Panc1 (cell line): ENCODE measurements around the gene FCAMR. TPM values are rescaled to one million over a fixed set of nuclear protein-coding genes. Genes with fewer than 3 reads are reported as not detected.

Experiments
- ATAC-seq: fragments of 200-7000 bp; cut with Tn5 transposase; 2 replicates; pipeline ENCODE4 v1.9.1; 2020; ENCODE audit warnings: mild to moderate bottlenecking, moderate library complexity
- BruUV-seq: library from RNA; stranded (reverse); fragments of 400-500 nt; replicated peaks from 2 replicates; lab custom pipeline; 2021; lab: Mats Ljungman, UMichigan
- CTCF ChIA-PET: fragments of 300-600 bp; sonication (Branson Sonifier 250); formaldehyde crosslinking; loops from one replicate; lab custom pipeline; 2022; ENCODE audit warnings: antibody characterized with exemption; lab: Charles Lee
- POLR2A ChIA-PET: fragments of 300-600 bp; sonication (Branson Sonifier 250); formaldehyde crosslinking; loops from one replicate; lab custom pipeline; 2022; ENCODE audit warnings: antibody characterized with exemption; lab: Charles Lee
- DNase-seq: peaks from one replicate; pipeline ENCODE4 v3.0.0-alpha.2; 2010; ENCODE audit warnings: low read depth, low spot score
- H3K27ac ChIP-seq: 2 replicates; pipeline ENCODE4 v1.5.1; 2011; ENCODE audit warnings: mild to moderate bottlenecking, low read length, inconsistent platforms
- H3K27me3 ChIP-seq: fragments of 200-500 bp; sonication (Bioruptor generic); 2 replicates; pipeline ENCODE4 v1.6.0; 2014; ENCODE audit warnings: low read length, inconsistent platforms; ENCODE audit not compliant: control insufficient read depth, insufficient read depth
- H3K36me3 ChIP-seq: fragments of 200-500 bp; sonication (Bioruptor generic); 2 replicates; pipeline ENCODE4 v1.5.1; 2014; ENCODE audit warnings: inconsistent platforms, mild to moderate bottlenecking, low read length, moderate library complexity; ENCODE audit not compliant: control insufficient read depth, insufficient read depth
- H3K4me1 ChIP-seq: 2 replicates; pipeline ENCODE4 v1.5.1; 2011; ENCODE audit warnings: inconsistent platforms, mild to moderate bottlenecking, low read length, moderate library complexity; ENCODE audit not compliant: control insufficient read depth, insufficient read depth
- H3K4me3 ChIP-seq, 2 experiments: 2 replicates each; pipeline ENCODE4 v1.5.1; 2011 to 2012; ENCODE audit warnings: low read depth in 2 of 2, low read length in 2 of 2, mild to moderate bottlenecking in 2 of 2, inconsistent platforms in 1 of 2, moderate library complexity in 1 of 2
- H3K9me3 ChIP-seq: fragments of 200-500 bp; sonication (Bioruptor generic); 2 replicates; pipeline ENCODE4 v1.5.1; 2014; ENCODE audit warnings: low read depth, mild to moderate bottlenecking, inconsistent platforms, low read length, moderate library complexity; ENCODE audit not compliant: control insufficient read depth, insufficient read depth
- CTCF ChIP-seq: fragments of 450-650 bp; IDR thresholded peaks from 2 replicates; pipeline ENCODE4 v1.5.1; 2017; ENCODE audit warnings: mild to moderate bottlenecking
- POLR2AphosphoS5 ChIP-seq: IDR thresholded peaks from 2 replicates; pipeline ENCODE4 v1.6.1; 2012; ENCODE audit warnings: mild to moderate bottlenecking, low read depth, low read length, moderate library complexity
- REST ChIP-seq, 2 experiments: IDR thresholded peaks; 2 replicates each; pipeline ENCODE4 v1.6.1; 2011 to 2012; ENCODE audit warnings: low read depth in 2 of 2, control low read depth in 1 of 2, low read length in 1 of 2, mild to moderate bottlenecking in 1 of 2, moderate library complexity in 1 of 2; ENCODE audit not compliant: insufficient read depth in 1 of 2
- SIN3A ChIP-seq: IDR thresholded peaks from 2 replicates; pipeline ENCODE4 v1.6.1; 2012; ENCODE audit warnings: low read depth, mild to moderate bottlenecking, low read length, moderate library complexity, borderline replicate concordance; ENCODE audit not compliant: insufficient read depth
- TCF7L2 ChIP-seq: IDR thresholded peaks from 2 replicates; pipeline ENCODE4 v1.6.1; 2011; ENCODE audit warnings: mild to moderate bottlenecking, low read depth, low read length, inconsistent platforms
- in situ Hi-C: cut with HindIII; loops from 2 replicates; pipeline ENCODE4 v1.10.0; 2016; ENCODE audit warnings: low sequenced_read_pairs, low pct_unique_long_range_greater_than_20kb
- intact Hi-C: fragments of 100-400 bp; cut with micrococcal nuclease; formaldehyde crosslinking; loops from one replicate; pipeline ENCODE4 v1.10.0; 2022; ENCODE audit not compliant: unreplicated experiment
- total RNA-seq: library from RNA; stranded (reverse); gene quantifications from one replicate; pipeline ENCODE4 v1.2.1, GENCODE V29; 2021; ENCODE audit not compliant: unreplicated experiment

Gene FCAMR
- total RNA-seq, 1 experiment from 2014 or later = not detected

GRCh38 chr1:207006083-207006482 is 35.8 kb upstream of the FCAMR start:
- intact Hi-C loops = no loop called here
- ChIA-PET CTCF (interaction anchor here (0.6 kb wide), 1 partner anchor 818 kb away, joined by 3 read pairs; no protein-coding TSS in a partner anchor), POLR2A (no interaction called here)
- no peak for DNase-seq
- BruUV-seq = no TSS peak
- no peaks in the 10 kb centered on the region; the same call in 1 of the 2 replicates for H3K27me3 ChIP-seq
- H3K9me3 ChIP-seq = no peaks in the 10 kb centered on the region
- H3K36me3 ChIP-seq = no peaks in the 10 kb centered on the region
- H3K27ac ChIP-seq = no peak overlapping the region
- in situ Hi-C loops = no loop called here
- no peak for ATAC-seq
- H3K4me3 ChIP-seq = no peak overlapping the region
- no peak for TF ChIP-seq REST (IDR thresholded peaks at IDR 0.05; ENCODE audit: insufficient read depth in 1 of 2, low read depth in 2 of 2, low read length in 1 of 2)
- no peak for TF ChIP-seq CTCF
- no peak for TF ChIP-seq POLR2AphosphoS5
- no peak for TF ChIP-seq TCF7L2
- TF ChIP-seq SIN3A = no peak
- no peaks in the 10 kb centered on the region for H3K4me1 ChIP-seq

GRCh38 chr1:207004931-207005830 is 34.9 kb upstream of the FCAMR start:
- intact Hi-C loops = no loop called here
- no peaks in the 10 kb centered on the region for H3K4me1 ChIP-seq
- no peak overlapping the region for H3K4me3 ChIP-seq
- POLR2A ChIA-PET = no interaction called here
- H3K36me3 ChIP-seq = no peaks in the 10 kb centered on the region
- H3K9me3 ChIP-seq = no peaks in the 10 kb centered on the region
- DNase-seq (peak; percentile 38), ATAC-seq (peak; percentile 92)
- H3K27me3 ChIP-seq = no peaks in the 10 kb centered on the region; the same call in 1 of the 2 replicates
- in situ Hi-C loops = no loop called here
- TF ChIP-seq SIN3A (no peak), CTCF (peak; percentile 89)
- no peak overlapping the region for H3K27ac ChIP-seq
- CTCF ChIA-PET = no interaction called here
- no TSS peak for BruUV-seq
